Measurements from ENCODE around the gene CEP70. TPM values are rescaled to one million over a fixed set of nuclear protein-coding genes. Genes with fewer than 3 reads are reported as not detected.

The CEP70 gene
- 9.4 and 17.1 TPM in 2 replicates for polyA plus RNA-seq (2011; rRNA removed)
- 1.9 and 2.4 TPM in 2 replicates for polyA plus RNA-seq (2012; cell fraction: cytosol; rRNA removed)
- 0.77 and 1.1 TPM in 2 replicates for polyA plus RNA-seq (2012; cell fraction: nucleus; rRNA removed)
- 15.7 to 17.4 TPM (median 16.5 TPM) in 3 replicates for polyA plus RNA-seq (2017; fragmentation: RNase III; extraction: RNeasy Plus Mini Kit Qiagen cat#74134 plus additional on column Dnase treatment)
- 7.8 and 10.6 TPM in 2 replicates for polyA minus RNA-seq (2011; rRNA and poly(A)+ RNA removed)

GRCh38 chr3:138594150-138594934, at the start of gene CEP70:
Gene CEP70 (minus strand): TSS chr3:138594260. CDS start chr3:138572927, 21,333 bp downstream.
- DNase-seq (ENCODE audit: low read depth in 1 of 2, low spot score in 1 of 2) (peak; percentile 68 to 91), ATAC-seq (peak; percentile 98 to 99), FAIRE-seq (no peak)
- peak within 1 kb of the TSS; percentile 89 to 92 for H3K27ac ChIP-seq
- 0 out of 3 replicates have a peak, but pooled peaks cover 2% of the 10 kb centered on the region for H3K9me3 ChIP-seq
- peaks cover 23% of the 10 kb centered on the region for H3K4me1 ChIP-seq
- WGBS (ENCODE audit: missing lambda C conversion rate) = 4% methylated on average over 14 of the region's 52 CpGs
- TF ChIP-seq, protein P1, sequence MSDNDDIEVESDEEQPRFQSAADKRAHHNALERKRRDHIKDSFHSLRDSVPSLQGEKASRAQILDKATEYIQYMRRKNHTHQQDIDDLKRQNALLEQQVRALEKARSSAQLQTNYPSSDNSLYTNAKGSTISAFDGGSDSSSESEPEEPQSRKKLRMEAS (IDR thresholded peaks at IDR 0.05) = peak; percentile 78
- TF ChIP-seq PHF8 (IDR thresholded peaks at IDR 0.05; ENCODE audit: borderline replicate concordance, low read depth) = peak; percentile 35
- TF ChIP-seq POLR2A (IDR thresholded peaks at IDR 0.05; ENCODE audit: low read length) = peak; percentile 57; the same call in 1 of the 2 replicates
- no peak for TF ChIP-seq CBX2 (IDR thresholded peaks at IDR 0.05; ENCODE audit: borderline replicate concordance, low read depth)
- TF ChIP-seq ATOH8 (CRISPR knock-in tag; IDR thresholded peaks at IDR 0.05; ENCODE audit: low read depth) = no peak
- TF ChIP-seq CEBPB (IDR thresholded peaks at IDR 0.05) = peak; percentile 79 to 90; a peak in 3 of 4 replicates
- TF ChIP-seq CTCF (IDR thresholded peaks at IDR 0.05) = peak; percentile 83
- peak; percentile 83 for TF ChIP-seq KDM5A (IDR thresholded peaks at IDR 0.05)
- TF ChIP-seq RAD21 (conservative IDR thresholded peaks at IDR 0.05 in 1 of 2, IDR thresholded peaks at IDR 0.05 in 1 of 2) = peak; percentile 75 to 76
- TF ChIP-seq JUN (IDR thresholded peaks at IDR 0.05) = peak in 1 of 2 experiments; percentile 32; a peak in 1 of 5 replicates
- TF ChIP-seq SMC3 (IDR thresholded peaks at IDR 0.05) = peak; percentile 70
- peak; percentile 6 for TF ChIP-seq MAFK (IDR thresholded peaks at IDR 0.05; ENCODE audit: partially characterized antibody)
- TF ChIP-seq, protein P2, sequence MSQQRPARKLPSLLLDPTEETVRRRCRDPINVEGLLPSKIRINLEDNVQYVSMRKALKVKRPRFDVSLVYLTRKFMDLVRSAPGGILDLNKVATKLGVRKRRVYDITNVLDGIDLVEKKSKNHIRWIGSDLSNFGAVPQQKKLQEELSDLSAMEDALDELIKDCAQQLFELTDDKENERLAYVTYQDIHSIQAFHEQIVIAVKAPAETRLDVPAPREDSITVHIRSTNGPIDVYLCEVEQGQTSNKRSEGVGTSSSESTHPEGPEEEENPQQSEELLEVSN (IDR thresholded peaks at IDR 0.05; ENCODE audit: borderline replicate concordance, low read depth) = peak; percentile 52; the same call in 1 of the 2 replicates
- TF ChIP-seq TFCP2L1 (CRISPR knock-in tag; IDR thresholded peaks at IDR 0.05) = no peak
- TF ChIP-seq FOSB (CRISPR knock-in tag; IDR thresholded peaks at IDR 0.05) = no peak
- ChIA-PET CTCF (interaction anchor here (0.6 to 14.6 kb wide), 43 partner anchors 9 to 759 kb away, joined by 3 to 224 read pairs (median 4); partner anchors contain the start of genes FAIM and NME9), POLR2A (interaction anchor here (0.6 to 2.4 kb wide), 11 partner anchors 15 to 341 kb away, joined by 3 to 28 read pairs (median 5); partner anchors contain the start of gene ESYT3)
- peak within 1 kb of the TSS; percentile 83 for H3K4me2 ChIP-seq
- H3K4me3 ChIP-seq = peak within 1 kb of the TSS; percentile 79

DNA sequence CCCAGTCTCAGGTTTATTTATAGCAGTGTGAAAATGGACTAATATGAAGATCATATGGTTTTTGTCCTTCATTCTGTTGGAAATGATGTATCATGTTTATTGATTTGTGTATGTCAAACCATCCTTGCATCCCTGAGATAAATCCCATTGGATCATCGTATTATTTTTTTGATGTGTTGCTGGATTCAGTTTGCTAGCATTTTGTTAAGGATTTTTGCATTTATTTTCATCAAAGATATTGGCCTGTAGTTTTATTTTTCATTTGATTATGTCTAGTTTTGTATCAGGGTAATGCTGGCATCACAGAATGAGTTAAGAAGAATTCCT, 48.8 kb upstream of the CEP70 start:
- Histone ChIP-seq H3K4me3 (no peak overlapping the region), H3K9me3 (peaks cover 32% of the 10 kb centered on the region), H3K4me1 (no peaks in the 10 kb centered on the region), H3K27ac (no peak overlapping the region), H3K4me2 (no peak overlapping the region)
- TF ChIP-seq CHD4 (IDR thresholded peaks at IDR 0.05; ENCODE audit: borderline replicate concordance) = no peak
- ChIA-PET POLR2A (no interaction called here), CTCF (no interaction called here)
- DNase-seq (ENCODE audit: low read depth in 1 of 2, low spot score in 1 of 2) (no peak), ATAC-seq (no peak), FAIRE-seq (no peak)
- 97% methylated on average over 1 of the region's 1 CpG for WGBS (ENCODE audit: missing lambda C conversion rate)
